NCI-H2171 (cell line): ENCODE data around the gene NEK6.

ENCODE experiments used
- DNase-seq: peaks from one replicate; lab custom pipeline; 2025; lab: John Stamatoyannopoulos, UW

NEK6 gene

GRCh38 chr9:124373851-124374250 is 116.1 kb downstream of the NEK6 start:
- DNase-seq: no peak

GRCh38 chr9:124375726-124376125 is 118.0 kb downstream of the NEK6 start:
- DNase-seq: no peak

- DNase-seq: no peak
Observed at GRCh38 chr9:124376329-124376728, 118.6 kb downstream of the NEK6 start.

GRCh38 chr9:124377551-124378406 is 120.0 kb downstream of the NEK6 start:
- no peak for DNase-seq

- DNase-seq: no peak
Observed at GRCh38 chr9:124381170-124381945, 123.6 kb downstream of the NEK6 start.

GRCh38 chr9:124384210-124384609 is 126.5 kb downstream of the NEK6 start:
- no peak for DNase-seq

- DNase-seq: no peak
Observed at GRCh38 chr9:124384846-124385245, 127.1 kb downstream of the NEK6 start.

GRCh38 chr9:124385623-124386022 is 127.9 kb downstream of the NEK6 start:
- DNase-seq: no peak

GRCh38 chr9:124386201-124386600 is 128.5 kb downstream of the NEK6 start:
- no peak for DNase-seq

GRCh38 chr9:124388275-124389048 is 130.7 kb downstream of the NEK6 start:
- no peak for DNase-seq

GRCh38 chr9:124389146-124389939 is 131.6 kb downstream of the NEK6 start:
- no peak for DNase-seq

GRCh38 chr9:124390794-124391658 is 133.3 kb downstream of the NEK6 start:
- no peak for DNase-seq

- no peak for DNase-seq
Observed at GRCh38 chr9:124392254-124392870, 134.6 kb downstream of the NEK6 start.

- no peak for DNase-seq
Observed at GRCh38 chr9:124392871-124393460, 135.2 kb downstream of the NEK6 start.

- DNase-seq: no peak
Observed at GRCh38 chr9:124394167-124394566, 136.4 kb downstream of the NEK6 start.

GRCh38 chr9:124394596-124394995 is 136.8 kb downstream of the NEK6 start:
- DNase-seq: no peak

GRCh38 chr9:124395826-124396225 is 138.1 kb downstream of the NEK6 start:
- DNase-seq: no peak

- DNase-seq: no peak
Observed at GRCh38 chr9:124398191-124398935, 140.6 kb downstream of the NEK6 start.
